ENCODE results near the gene GPATCH2L. TPM values are rescaled to one million over a fixed set of nuclear protein-coding genes. Genes with fewer than 3 reads are reported as not detected.
A peak's percentile ranks its signal among the peaks of the same experiment; 100 is the strongest.

The GPATCH2L gene
- total RNA-seq, 1 donor from 2014 or later = 64.0 TPM

DNA sequence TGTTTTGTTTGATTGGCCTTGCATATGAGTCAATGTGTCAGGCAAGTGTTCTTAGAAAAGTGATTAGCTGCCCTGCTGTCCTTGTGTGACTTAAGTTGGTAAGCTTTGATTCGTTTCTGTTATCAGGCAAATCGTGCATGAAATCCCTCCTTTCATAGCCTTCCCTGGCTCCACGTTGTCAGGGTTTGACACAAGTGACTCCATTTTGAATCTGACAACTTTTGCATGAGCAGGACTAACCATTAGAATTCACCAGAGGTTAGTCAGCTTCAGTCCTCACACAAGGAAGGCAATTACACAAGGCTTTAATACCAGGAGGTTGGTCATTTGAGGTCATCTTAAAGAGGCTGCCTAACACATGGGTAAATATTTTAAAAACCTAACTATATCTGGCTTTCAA is 68.2 kb downstream of the GPATCH2L start:
- no peak overlapping the region for H3K4me3 ChIP-seq (ENCODE audit: low read depth, low read length)

DNA sequence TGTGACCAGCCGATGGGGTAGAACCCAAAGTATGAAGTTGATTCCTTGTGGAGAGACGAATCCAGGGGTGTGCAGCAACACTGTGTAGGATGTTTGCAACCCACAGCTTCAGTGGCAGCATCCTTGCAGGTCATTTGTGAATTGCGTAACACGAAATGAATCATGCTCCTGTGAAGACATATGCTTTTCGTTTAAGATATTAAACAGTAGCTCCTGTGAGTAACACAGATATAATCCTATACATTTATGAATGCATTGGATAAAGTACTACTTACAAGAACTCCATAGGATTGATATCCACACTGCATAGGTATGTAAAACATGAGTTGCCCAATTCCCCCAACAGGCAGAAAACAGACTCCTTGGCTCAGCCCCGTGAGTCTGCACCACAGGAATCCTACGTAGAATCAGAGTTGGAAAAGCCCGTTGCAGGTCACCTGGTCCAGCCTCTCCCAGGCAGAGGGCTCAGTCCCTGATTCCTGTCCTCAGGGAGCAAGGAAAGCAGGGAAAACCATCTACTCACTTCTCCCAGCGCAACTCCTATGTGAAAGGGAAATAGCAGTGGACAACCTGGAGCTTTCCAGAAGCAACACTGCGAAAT is 75.8 kb downstream of the GPATCH2L start:
- DNase-seq (ENCODE audit: low read depth) (peak; percentile 90), FAIRE-seq (no peak)
- no peaks in the 10 kb centered on the region for H3K36me3 ChIP-seq (ENCODE audit: control insufficient read depth, insufficient read depth, low read length)
- no peak overlapping the region for H3K4me3 ChIP-seq (ENCODE audit: low read depth, low read length)
- TF ChIP-seq, protein P1, sequence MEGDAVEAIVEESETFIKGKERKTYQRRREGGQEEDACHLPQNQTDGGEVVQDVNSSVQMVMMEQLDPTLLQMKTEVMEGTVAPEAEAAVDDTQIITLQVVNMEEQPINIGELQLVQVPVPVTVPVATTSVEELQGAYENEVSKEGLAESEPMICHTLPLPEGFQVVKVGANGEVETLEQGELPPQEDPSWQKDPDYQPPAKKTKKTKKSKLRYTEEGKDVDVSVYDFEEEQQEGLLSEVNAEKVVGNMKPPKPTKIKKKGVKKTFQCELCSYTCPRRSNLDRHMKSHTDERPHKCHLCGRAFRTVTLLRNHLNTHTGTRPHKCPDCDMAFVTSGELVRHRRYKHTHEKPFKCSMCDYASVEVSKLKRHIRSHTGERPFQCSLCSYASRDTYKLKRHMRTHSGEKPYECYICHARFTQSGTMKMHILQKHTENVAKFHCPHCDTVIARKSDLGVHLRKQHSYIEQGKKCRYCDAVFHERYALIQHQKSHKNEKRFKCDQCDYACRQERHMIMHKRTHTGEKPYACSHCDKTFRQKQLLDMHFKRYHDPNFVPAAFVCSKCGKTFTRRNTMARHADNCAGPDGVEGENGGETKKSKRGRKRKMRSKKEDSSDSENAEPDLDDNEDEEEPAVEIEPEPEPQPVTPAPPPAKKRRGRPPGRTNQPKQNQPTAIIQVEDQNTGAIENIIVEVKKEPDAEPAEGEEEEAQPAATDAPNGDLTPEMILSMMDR (IDR thresholded peaks at IDR 0.05; ENCODE audit: insufficient read depth, low read length, severe bottlenecking) = no peak
- H3K27me3 ChIP-seq (ENCODE audit: control insufficient read depth, insufficient read depth, low read length) = no peaks in the 10 kb centered on the region

More for the DNA sequence above, 68.2 kb downstream of the GPATCH2L start:
- no peaks in the 10 kb centered on the region for H3K27me3 ChIP-seq (ENCODE audit: control insufficient read depth, insufficient read depth, low read length)
- FAIRE-seq = peak; percentile 28
- no peak for DNase-seq (ENCODE audit: low read depth)
- TF ChIP-seq, protein P1 (IDR thresholded peaks at IDR 0.05; ENCODE audit: insufficient read depth, low read length, severe bottlenecking) = no peak
- H3K36me3 ChIP-seq (ENCODE audit: control insufficient read depth, insufficient read depth, low read length) = no peaks in the 10 kb centered on the region

DNA sequence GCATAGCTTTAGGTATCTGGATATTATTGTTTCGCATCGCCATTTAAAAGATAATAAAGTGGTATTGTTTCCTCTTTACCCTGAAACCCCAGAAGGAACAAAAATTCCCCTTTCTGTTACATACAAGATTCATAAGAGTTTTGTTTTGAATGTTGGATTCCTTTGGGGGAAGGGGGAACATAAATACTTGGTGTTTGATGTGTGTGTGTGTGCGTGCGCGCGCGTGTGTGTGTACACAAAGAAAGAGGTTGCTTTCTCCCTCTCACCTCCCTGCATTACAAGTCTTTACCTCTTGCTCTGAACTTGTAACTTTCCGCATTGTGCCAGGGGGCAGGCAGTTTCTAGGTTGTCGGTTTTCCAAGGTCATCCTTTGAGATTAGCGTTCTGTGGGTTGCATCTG is 76.4 kb downstream of the GPATCH2L start:
- TF ChIP-seq, protein P1 (IDR thresholded peaks at IDR 0.05; ENCODE audit: insufficient read depth, low read length, severe bottlenecking) = no peak
- DNase-seq (ENCODE audit: low read depth) (no peak), FAIRE-seq (no peak)
- Histone ChIP-seq H3K4me3 (ENCODE audit: low read depth, low read length) (no peak overlapping the region), H3K27me3 (ENCODE audit: control insufficient read depth, insufficient read depth, low read length) (no peaks in the 10 kb centered on the region), H3K36me3 (ENCODE audit: control insufficient read depth, insufficient read depth, low read length) (no peaks in the 10 kb centered on the region)

DNA sequence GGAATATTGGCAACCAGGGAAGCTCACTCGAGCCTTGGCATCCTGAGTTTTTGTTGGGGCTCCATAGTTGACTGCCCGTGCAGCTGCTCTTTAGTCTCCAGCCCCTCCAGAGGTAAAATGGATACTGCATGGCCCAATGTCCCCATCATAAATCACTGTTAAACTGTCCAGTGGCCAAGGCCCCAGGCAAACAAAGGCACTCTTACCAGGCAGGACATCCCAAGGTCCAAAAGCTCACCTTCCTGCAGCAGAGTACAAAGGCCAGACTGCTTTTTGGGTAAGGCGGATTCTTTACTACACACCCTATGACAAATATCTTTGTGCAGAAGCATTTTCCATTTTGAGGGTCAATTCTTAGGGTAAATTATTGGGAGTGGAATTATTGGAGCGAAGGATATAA is 81.1 kb downstream of the GPATCH2L start:
- no peaks in the 10 kb centered on the region for H3K36me3 ChIP-seq (ENCODE audit: control insufficient read depth, insufficient read depth, low read length)
- FAIRE-seq (peak; percentile 23), DNase-seq (ENCODE audit: low read depth) (no peak)
- TF ChIP-seq, protein P1 (IDR thresholded peaks at IDR 0.05; ENCODE audit: insufficient read depth, low read length, severe bottlenecking) = no peak
- H3K27me3 ChIP-seq (ENCODE audit: control insufficient read depth, insufficient read depth, low read length) = no peaks in the 10 kb centered on the region
- H3K4me3 ChIP-seq (ENCODE audit: low read depth, low read length) = no peak overlapping the region

DNA sequence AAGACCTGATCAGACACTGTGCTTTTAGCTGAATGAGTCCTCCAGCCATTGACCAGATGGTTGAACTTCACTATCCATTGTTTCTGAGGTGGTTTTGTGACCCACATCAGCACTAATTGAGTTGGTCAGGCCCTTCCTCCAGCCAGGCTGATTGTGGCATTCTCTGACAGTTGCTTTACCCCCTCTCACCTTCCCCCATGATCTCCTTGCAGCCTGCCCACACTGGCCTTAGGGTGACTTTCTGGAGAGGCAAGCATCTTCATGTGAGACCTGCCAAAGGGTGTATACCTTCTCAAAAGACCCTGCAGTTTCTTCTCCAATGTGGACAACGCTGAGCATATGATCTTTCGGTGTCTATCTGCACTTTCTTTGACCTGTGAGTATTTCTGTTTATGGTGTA is 83.9 kb downstream of the GPATCH2L start:
- Histone ChIP-seq H3K27me3 (ENCODE audit: control insufficient read depth, insufficient read depth, low read length) (no peaks in the 10 kb centered on the region), H3K4me3 (ENCODE audit: low read depth, low read length) (no peak overlapping the region), H3K36me3 (ENCODE audit: control insufficient read depth, insufficient read depth, low read length) (no peaks in the 10 kb centered on the region)
- TF ChIP-seq, protein P1 (IDR thresholded peaks at IDR 0.05; ENCODE audit: insufficient read depth, low read length, severe bottlenecking) = no peak
- FAIRE-seq = peak; percentile 36
- DNase-seq (ENCODE audit: low read depth) = no peak

All from bronchial epithelial cell (primary cell).